H9 (cell line): Measurements from ENCODE around the gene PTER. TPM values are rescaled to one million over a fixed set of nuclear protein-coding genes. Genes with fewer than 3 reads are reported as not detected.

Source experiments
- DNase-seq: peaks from one replicate; pipeline ENCODE4 v3.0.0-alpha.2; 2017
- H2AFZ ChIP-seq: one replicate; pipeline ENCODE4 v1.6.1; 2013; ENCODE audit warnings: mild to moderate bottlenecking, low read length, control low read depth, moderate library complexity
- H2AK5ac ChIP-seq: 2 replicates; pipeline ENCODE4 v1.6.1; 2013; ENCODE audit warnings: low read length, control low read depth, mixed read lengths; ENCODE audit not compliant: insufficient read length
- H2BK120ac ChIP-seq: one replicate; pipeline ENCODE4 v1.6.1; 2013; ENCODE audit warnings: low read depth, mild to moderate bottlenecking, low read length, control low read depth, inconsistent platforms; ENCODE audit not compliant: poor library complexity, severe bottlenecking
- H2BK12ac ChIP-seq: 2 replicates; pipeline ENCODE4 v1.6.1; 2013; ENCODE audit warnings: low read length, control low read depth, mixed read lengths, low read depth; ENCODE audit not compliant: insufficient read length
- H2BK15ac ChIP-seq: 2 replicates; pipeline ENCODE4 v1.6.1; 2013; ENCODE audit warnings: low read depth, low read length, control low read depth
- H2BK20ac ChIP-seq: one replicate; pipeline ENCODE4 v1.6.1; 2013; ENCODE audit warnings: low read depth, mild to moderate bottlenecking, low read length, control low read depth, inconsistent platforms; ENCODE audit not compliant: poor library complexity, severe bottlenecking
- H2BK5ac ChIP-seq: 2 replicates; pipeline ENCODE4 v1.6.1; 2013; ENCODE audit warnings: low read length, control low read depth, mixed read lengths; ENCODE audit not compliant: insufficient read length
- H3K14ac ChIP-seq: 2 replicates; pipeline ENCODE4 v1.6.1; 2013; ENCODE audit warnings: low read length, control low read depth; ENCODE audit not compliant: insufficient read depth
- H3K18ac ChIP-seq: 2 replicates; pipeline ENCODE4 v1.6.1; 2013; ENCODE audit warnings: low read depth, mild to moderate bottlenecking, mixed read lengths, low read length, control low read depth; ENCODE audit not compliant: insufficient read length
- H3K23ac ChIP-seq: 2 replicates; pipeline ENCODE4 v1.6.1; 2013; ENCODE audit warnings: low read length, control low read depth, mixed read lengths, low read depth; ENCODE audit not compliant: insufficient read length
- H3K23me2 ChIP-seq: 2 replicates; pipeline ENCODE4 v1.6.1; 2013; ENCODE audit warnings: low read depth, mild to moderate bottlenecking, mixed read lengths, low read length, control low read depth; ENCODE audit not compliant: insufficient read length, poor library complexity, severe bottlenecking
- H3K27ac ChIP-seq: 2 replicates; pipeline ENCODE4 v1.5.1; 2013; ENCODE audit warnings: low read length, control low read depth, mixed read lengths, low read depth; ENCODE audit not compliant: insufficient read length
- H3K27me3 ChIP-seq: 2 replicates; pipeline ENCODE4 v1.6.1; 2013; ENCODE audit warnings: low read length, control low read depth, inconsistent platforms; ENCODE audit not compliant: insufficient read depth
- H3K4ac ChIP-seq: 2 replicates; pipeline ENCODE4 v1.6.1; 2013; ENCODE audit warnings: low read depth, mild to moderate bottlenecking, control low read depth, inconsistent platforms, low read length, moderate library complexity
- H3K4me1 ChIP-seq: 2 replicates; pipeline ENCODE4 v1.6.1; 2013; ENCODE audit warnings: low read length, control low read depth, inconsistent platforms; ENCODE audit not compliant: insufficient read depth
- H3K4me2 ChIP-seq: 2 replicates; pipeline ENCODE4 v1.6.1; 2013; ENCODE audit warnings: low read length, control low read depth, mixed read lengths; ENCODE audit not compliant: insufficient read length, insufficient read depth
- H3K56ac ChIP-seq: 2 replicates; pipeline ENCODE4 v1.6.1; 2013; ENCODE audit warnings: low read depth, mild to moderate bottlenecking, mixed read lengths, low read length, control low read depth; ENCODE audit not compliant: insufficient read length
- H3K79me1 ChIP-seq: 2 replicates; pipeline ENCODE4 v1.6.1; 2013; ENCODE audit warnings: low read depth, mild to moderate bottlenecking, moderate library complexity, low read length, control low read depth, inconsistent platforms; ENCODE audit not compliant: insufficient read depth, poor library complexity, severe bottlenecking
- H3K79me2 ChIP-seq: 2 replicates; pipeline ENCODE4 v1.6.1; 2013; ENCODE audit warnings: low read length, control low read depth, inconsistent platforms; ENCODE audit not compliant: insufficient read depth
- H3K9ac ChIP-seq: 2 replicates; pipeline ENCODE4 v1.6.1; 2013; ENCODE audit warnings: low read length, control low read depth, mixed read lengths; ENCODE audit not compliant: insufficient read length; ENCODE audit errors: extremely low read depth
- H3K9me3 ChIP-seq: one replicate; pipeline ENCODE4 v1.6.1; 2013; ENCODE audit warnings: low read depth, low read length, inconsistent platforms; ENCODE audit not compliant: control insufficient read depth
- H3T11ph ChIP-seq: one replicate; pipeline ENCODE4 v1.6.1; 2013; ENCODE audit warnings: mild to moderate bottlenecking, low read length, control low read depth, inconsistent platforms
- H4K20me1 ChIP-seq: one replicate; pipeline ENCODE4 v1.6.1; 2013; ENCODE audit not compliant: control insufficient read depth, insufficient read length, insufficient read depth
- H4K5ac ChIP-seq: 2 replicates; pipeline ENCODE4 v1.6.1; 2013; ENCODE audit warnings: low read depth, mild to moderate bottlenecking, mixed read lengths, low read length, control low read depth; ENCODE audit not compliant: insufficient read length
- H4K8ac ChIP-seq: replicated peaks from 2 replicates; pipeline ENCODE4 v1.6.1; 2013; ENCODE audit warnings: low read length, control low read depth, mixed read lengths, low read depth; ENCODE audit not compliant: insufficient read length
- H4K91ac ChIP-seq: 2 replicates; pipeline ENCODE4 v1.6.1; 2013; ENCODE audit warnings: low read depth, mild to moderate bottlenecking, moderate library complexity, mixed read lengths, low read length, control low read depth; ENCODE audit not compliant: insufficient read length
- H3K27ac Mint-ChIP-seq, 3 experiments: 2 replicates in 2 of 3; 3 replicates in 1 of 3; pipeline ENCODE4 v1.8.0; 2020 to 2021; ENCODE audit warnings: mixed read lengths in 3 of 3, mild to moderate bottlenecking in 1 of 3, moderate library complexity in 1 of 3
- H3K27me3 Mint-ChIP-seq: 2 replicates; pipeline ENCODE4 v1.8.0; 2021; ENCODE audit warnings: low read depth, mild to moderate bottlenecking, moderate library complexity, mixed read lengths
- H3K36me3 Mint-ChIP-seq, 3 experiments: 2 replicates in 2 of 3; 3 replicates in 1 of 3; pipeline ENCODE4 v1.8.0; 2020 to 2021; ENCODE audit warnings: low read depth in 3 of 3, mixed read lengths in 3 of 3; ENCODE audit not compliant: insufficient read depth in 1 of 3
- H3K4me1 Mint-ChIP-seq, 2 experiments: 2 replicates each; pipeline ENCODE4 v1.8.0; 2020; ENCODE audit warnings: mixed read lengths in 2 of 2
- H3K4me3 Mint-ChIP-seq, 2 experiments: 2 replicates in 1 of 2; 3 replicates in 1 of 2; pipeline ENCODE4 v1.8.0; 2020 to 2021; ENCODE audit warnings: mild to moderate bottlenecking in 2 of 2, mixed read lengths in 2 of 2, moderate library complexity in 1 of 2
- H3K9me3 Mint-ChIP-seq, 2 experiments: 2 replicates in 1 of 2; 3 replicates in 1 of 2; pipeline ENCODE4 v1.8.0; 2020; ENCODE audit warnings: mild to moderate bottlenecking in 2 of 2, mixed read lengths in 2 of 2, moderate library complexity in 1 of 2
- WGBS: extraction: QIAGEN DNeasy Blood & Tissue Kit; methylation state at CpG from one replicate; pipeline ENCODE4 v1.1.7; 2013; ENCODE audit warnings: missing lambda C conversion rate, low lambda C conversion rate, mixed read lengths; ENCODE audit not compliant: insufficient read length; ENCODE audit errors: extremely low coverage; 5-methylcytosine and 5-hydroxymethylcytosine counted together
- total RNA-seq: library from RNA; stranded (reverse); gene quantifications from 2 replicates; pipeline ENCODE4 v1.2.1, GENCODE V29; 2021
- TF ChIP-seq, protein P1 (sequence below): fragments of 200-600 bp; sonication (generic); conservative IDR thresholded peaks from 3 replicates; pipeline ENCODE4 v1.8.0; 2021; ENCODE audit warnings: antibody characterized with exemption, mild to moderate bottlenecking

Gene PTER
- total RNA-seq, 1 experiment from 2014 or later = 10.1 TPM

DNA sequence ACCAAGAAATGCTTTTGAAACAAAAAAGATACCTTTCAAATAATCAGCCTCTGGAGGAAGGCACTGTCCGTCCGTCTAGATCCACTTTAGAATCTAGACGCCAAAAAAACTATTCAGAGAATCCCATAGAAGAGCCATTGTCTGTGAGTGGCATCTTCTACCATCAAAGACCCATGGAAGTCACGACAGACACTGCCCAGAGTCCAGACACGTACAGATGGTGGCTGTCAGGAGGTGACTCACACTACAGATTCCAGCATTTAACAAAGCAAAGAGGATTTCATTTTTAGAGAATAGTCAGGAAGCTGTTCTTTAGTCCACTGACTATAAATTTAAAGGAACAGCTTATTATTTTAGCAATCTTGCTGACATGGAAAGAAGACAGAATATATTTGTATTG, 73.2 kb downstream of the PTER start:
- H3K4ac ChIP-seq = no peak overlapping the region
- H4K8ac ChIP-seq = no peak overlapping the region
- H3K79me2 ChIP-seq = no peaks in the 10 kb centered on the region
- TF ChIP-seq, protein P1, sequence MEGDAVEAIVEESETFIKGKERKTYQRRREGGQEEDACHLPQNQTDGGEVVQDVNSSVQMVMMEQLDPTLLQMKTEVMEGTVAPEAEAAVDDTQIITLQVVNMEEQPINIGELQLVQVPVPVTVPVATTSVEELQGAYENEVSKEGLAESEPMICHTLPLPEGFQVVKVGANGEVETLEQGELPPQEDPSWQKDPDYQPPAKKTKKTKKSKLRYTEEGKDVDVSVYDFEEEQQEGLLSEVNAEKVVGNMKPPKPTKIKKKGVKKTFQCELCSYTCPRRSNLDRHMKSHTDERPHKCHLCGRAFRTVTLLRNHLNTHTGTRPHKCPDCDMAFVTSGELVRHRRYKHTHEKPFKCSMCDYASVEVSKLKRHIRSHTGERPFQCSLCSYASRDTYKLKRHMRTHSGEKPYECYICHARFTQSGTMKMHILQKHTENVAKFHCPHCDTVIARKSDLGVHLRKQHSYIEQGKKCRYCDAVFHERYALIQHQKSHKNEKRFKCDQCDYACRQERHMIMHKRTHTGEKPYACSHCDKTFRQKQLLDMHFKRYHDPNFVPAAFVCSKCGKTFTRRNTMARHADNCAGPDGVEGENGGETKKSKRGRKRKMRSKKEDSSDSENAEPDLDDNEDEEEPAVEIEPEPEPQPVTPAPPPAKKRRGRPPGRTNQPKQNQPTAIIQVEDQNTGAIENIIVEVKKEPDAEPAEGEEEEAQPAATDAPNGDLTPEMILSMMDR = no peak
- H3K27me3 Mint-ChIP-seq = no peaks in the 10 kb centered on the region
- no peak overlapping the region for H2BK15ac ChIP-seq
- H3K9me3 ChIP-seq = no peaks in the 10 kb centered on the region
- no peak overlapping the region for H3K18ac ChIP-seq
- H4K20me1 ChIP-seq = no peaks in the 10 kb centered on the region
- H3K27ac ChIP-seq = no peak overlapping the region
- no peak overlapping the region for H3K56ac ChIP-seq
- no peak overlapping the region for H3K9ac ChIP-seq
- no peaks in the 10 kb centered on the region for H3K9me3 Mint-ChIP-seq
- H3K79me1 ChIP-seq = no peaks in the 10 kb centered on the region
- H3K23ac ChIP-seq = no peak overlapping the region
- no peak overlapping the region for H2AK5ac ChIP-seq
- H3K4me3 Mint-ChIP-seq = no peak overlapping the region
- H3K27ac Mint-ChIP-seq = no peak overlapping the region; a peak in 1 of 7 replicates
- no peak overlapping the region for H4K5ac ChIP-seq
- H3K14ac ChIP-seq = no peak overlapping the region
- no peak overlapping the region for H4K91ac ChIP-seq
- no peak for DNase-seq
- H3K4me1 Mint-ChIP-seq = no peaks in the 10 kb centered on the region
- no peak overlapping the region for H3T11ph ChIP-seq
- H3K27me3 ChIP-seq = no peaks in the 10 kb centered on the region
- H2BK5ac ChIP-seq = no peak overlapping the region
- H3K4me2 ChIP-seq = no peak overlapping the region
- H3K4me1 ChIP-seq = no peaks in the 10 kb centered on the region
- no peak overlapping the region for H2AFZ ChIP-seq
- no peaks in the 10 kb centered on the region for H3K23me2 ChIP-seq
- no CpG with 5 or more reads among the region's 5 CpGs for WGBS
- H3K36me3 Mint-ChIP-seq = no peaks in the 10 kb centered on the region
- H2BK120ac ChIP-seq = no peak overlapping the region
- H2BK20ac ChIP-seq = no peak overlapping the region
- no peak overlapping the region for H2BK12ac ChIP-seq
